ENCODE measurements around the gene CDK14.

- TF ChIP-seq EP300 (IDR thresholded peaks at IDR 0.05) (no peak), POLR2A (IDR thresholded peaks at IDR 0.05) (no peak)
Observed at GRCh38 chr7:90625562-90625961, 29.4 kb downstream of the CDK14 start.
